ENCODE results near the gene RCSD1.

Gene RCSD1

GRCh38 chr1:167751676-167752075 is 121.6 kb downstream of the RCSD1 start:
- Histone ChIP-seq H2AK5ac (ENCODE audit: low read length) (no peak overlapping the region), H2BK12ac (ENCODE audit: low read length) (no peak overlapping the region), H3K4me3 (ENCODE audit: low read depth, low read length) (no peak overlapping the region), H2BK5ac (ENCODE audit: low read depth, low read length, poor library complexity) (no peak overlapping the region), H3K36me3 (ENCODE audit: control insufficient read depth in 1 of 2, insufficient read depth in 2 of 2, low read length in 2 of 2) (peaks cover 2 to 4% of the 10 kb centered on the region in 2 experiments), H4K8ac (ENCODE audit: low read depth, low read length) (no peak overlapping the region), H3K14ac (ENCODE audit: low read length) (no peak overlapping the region), H3K79me2 (ENCODE audit: control insufficient read depth, insufficient read depth, low read length, poor library complexity) (peaks cover 24% of the 10 kb centered on the region), H4K12ac (ENCODE audit: low read depth, low read length) (no peak overlapping the region), H3K18ac (ENCODE audit: low read length) (no peak overlapping the region), H3K27me3 (ENCODE audit: insufficient read depth, low read length) (no peaks in the 10 kb centered on the region), H3K27ac (ENCODE audit: low read depth, low read length) (no peak overlapping the region), H2BK120ac (ENCODE audit: insufficient read depth, low read length, poor library complexity) (no peak overlapping the region), H3K4me1 (ENCODE audit: control insufficient read depth in 1 of 2, insufficient read depth in 2 of 2, low read length in 2 of 2) (peaks cover 2% of the 10 kb centered on the region in 2 experiments), H3K9ac (ENCODE audit: low read length) (no peak overlapping the region), H3K4ac (ENCODE audit: low read depth, low read length) (peak overlapping the region; percentile 42), H4K91ac (ENCODE audit: low read depth, low read length) (no peak overlapping the region), H2AFZ (ENCODE audit: insufficient read depth, low read length, poor library complexity) (no peak overlapping the region), H3K79me1 (ENCODE audit: low read length) (no peaks in the 10 kb centered on the region), H3K23ac (ENCODE audit: low read length) (no peak overlapping the region), H3K4me2 (ENCODE audit: low read length) (no peak overlapping the region), H3K9me3 (ENCODE audit: insufficient read depth, low read depth, low read length) (no peaks in the 10 kb centered on the region)
- no CpG with 5 or more reads among the region's 1 CpG for WGBS (ENCODE audit: extremely low coverage, insufficient coverage, insufficient read length)
- no peak for DNase-seq

GRCh38 chr1:167752219-167752985 is 122.4 kb downstream of the RCSD1 start:
- H3K14ac ChIP-seq (ENCODE audit: low read length), result no peak overlapping the region
- peak overlapping the region; percentile 99 for H3K4ac ChIP-seq (ENCODE audit: low read depth, low read length)
- H2AK5ac ChIP-seq (ENCODE audit: low read length), result no peak overlapping the region
- no peak overlapping the region for H3K27ac ChIP-seq (ENCODE audit: low read depth, low read length)
- peaks cover 1 to 2% of the 10 kb centered on the region in 2 experiments for H3K36me3 ChIP-seq (ENCODE audit: control insufficient read depth in 1 of 2, insufficient read depth in 2 of 2, low read length in 2 of 2)
- no peak overlapping the region for H2BK12ac ChIP-seq (ENCODE audit: low read length)
- H4K91ac ChIP-seq (ENCODE audit: low read depth, low read length), result no peak overlapping the region
- H3K23ac ChIP-seq (ENCODE audit: low read length), result no peak overlapping the region
- no peaks in the 10 kb centered on the region for H3K9me3 ChIP-seq (ENCODE audit: insufficient read depth, low read depth, low read length)
- H2BK120ac ChIP-seq (ENCODE audit: insufficient read depth, low read length, poor library complexity), result no peak overlapping the region
- no peaks in the 10 kb centered on the region for H3K27me3 ChIP-seq (ENCODE audit: insufficient read depth, low read length)
- no peak overlapping the region for H4K8ac ChIP-seq (ENCODE audit: low read depth, low read length)
- H2AFZ ChIP-seq (ENCODE audit: insufficient read depth, low read length, poor library complexity), result no peak overlapping the region
- H4K12ac ChIP-seq (ENCODE audit: low read depth, low read length), result no peak overlapping the region
- peaks cover 4% of the 10 kb centered on the region in 2 experiments for H3K4me1 ChIP-seq (ENCODE audit: control insufficient read depth in 1 of 2, insufficient read depth in 2 of 2, low read length in 2 of 2)
- H3K79me2 ChIP-seq (ENCODE audit: control insufficient read depth, insufficient read depth, low read length, poor library complexity), result peaks cover 24% of the 10 kb centered on the region
- no peak overlapping the region for H3K18ac ChIP-seq (ENCODE audit: low read length)
- H3K79me1 ChIP-seq (ENCODE audit: low read length), result no peaks in the 10 kb centered on the region
- H2BK5ac ChIP-seq (ENCODE audit: low read depth, low read length, poor library complexity), result no peak overlapping the region
- no peak overlapping the region for H3K4me3 ChIP-seq (ENCODE audit: low read depth, low read length)
- H3K9ac ChIP-seq (ENCODE audit: low read length), result no peak overlapping the region
- no peak overlapping the region for H3K4me2 ChIP-seq (ENCODE audit: low read length)
- DNase-seq, result peak in 1 of 2 donors; percentile 12

- Histone ChIP-seq H4K8ac (ENCODE audit: low read depth, low read length) (no peak overlapping the region), H3K4me1 (ENCODE audit: control insufficient read depth in 1 of 2, insufficient read depth in 2 of 2, low read length in 2 of 2) (peaks cover 11 to 13% of the 10 kb centered on the region in 2 experiments), H2BK120ac (ENCODE audit: insufficient read depth, low read length, poor library complexity) (no peak overlapping the region), H2BK12ac (ENCODE audit: low read length) (no peak overlapping the region), H3K9me3 (ENCODE audit: insufficient read depth, low read depth, low read length) (no peaks in the 10 kb centered on the region), H3K4me2 (ENCODE audit: low read length) (no peak overlapping the region), H3K4me3 (ENCODE audit: low read depth, low read length) (no peak overlapping the region), H3K23ac (ENCODE audit: low read length) (no peak overlapping the region), H3K9ac (ENCODE audit: low read length) (no peak overlapping the region), H2AK5ac (ENCODE audit: low read length) (no peak overlapping the region), H3K36me3 (ENCODE audit: control insufficient read depth in 1 of 2, insufficient read depth in 2 of 2, low read length in 2 of 2) (peaks cover 2 to 4% of the 10 kb centered on the region in 2 experiments), H3K79me2 (ENCODE audit: control insufficient read depth, insufficient read depth, low read length, poor library complexity) (peaks cover 33% of the 10 kb centered on the region), H3K79me1 (ENCODE audit: low read length) (no peaks in the 10 kb centered on the region), H3K14ac (ENCODE audit: low read length) (no peak overlapping the region), H3K27ac (ENCODE audit: low read depth, low read length) (no peak overlapping the region), H4K12ac (ENCODE audit: low read depth, low read length) (no peak overlapping the region), H3K27me3 (ENCODE audit: insufficient read depth, low read length) (no peaks in the 10 kb centered on the region), H2AFZ (ENCODE audit: insufficient read depth, low read length, poor library complexity) (no peak overlapping the region), H4K91ac (ENCODE audit: low read depth, low read length) (no peak overlapping the region), H3K4ac (ENCODE audit: low read depth, low read length) (peak overlapping the region; percentile 81), H2BK5ac (ENCODE audit: low read depth, low read length, poor library complexity) (no peak overlapping the region), H3K18ac (ENCODE audit: low read length) (no peak overlapping the region)
- DNase-seq, result no peak
- WGBS (ENCODE audit: extremely low coverage, insufficient coverage, insufficient read length), result no CpG with 5 or more reads among the region's 3 CpGs
Measured at GRCh38 chr1:167755654-167756053, 125.6 kb downstream of the RCSD1 start.

Data from trophoblast cell (in vitro differentiated cells and primary cell).